ENCODE measurements around the gene NIP7.
A peak's percentile ranks its signal among the peaks of the same experiment; 100 is the strongest.

The NIP7 gene

DNA sequence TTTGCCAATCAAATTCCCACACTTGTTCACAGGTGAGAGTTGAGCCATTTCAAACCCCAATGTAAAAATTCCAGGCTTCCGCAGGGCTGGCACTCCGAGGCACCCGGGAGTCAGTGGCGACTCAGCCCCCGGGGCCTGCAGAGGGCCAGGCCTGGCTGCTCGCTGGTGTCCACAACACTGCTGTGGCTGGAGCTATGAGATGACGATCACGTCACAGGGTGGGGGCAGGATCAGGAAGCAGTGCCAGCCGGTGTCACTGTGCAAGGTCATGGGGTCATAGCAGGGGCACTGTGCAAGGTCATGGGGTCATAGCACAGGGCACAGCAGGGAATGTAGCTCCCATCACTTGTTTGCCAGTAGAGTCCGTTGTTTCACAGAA is 20.7 kb upstream of the NIP7 start:
- DNase-seq (ENCODE audit: low read depth): no peak

DNA sequence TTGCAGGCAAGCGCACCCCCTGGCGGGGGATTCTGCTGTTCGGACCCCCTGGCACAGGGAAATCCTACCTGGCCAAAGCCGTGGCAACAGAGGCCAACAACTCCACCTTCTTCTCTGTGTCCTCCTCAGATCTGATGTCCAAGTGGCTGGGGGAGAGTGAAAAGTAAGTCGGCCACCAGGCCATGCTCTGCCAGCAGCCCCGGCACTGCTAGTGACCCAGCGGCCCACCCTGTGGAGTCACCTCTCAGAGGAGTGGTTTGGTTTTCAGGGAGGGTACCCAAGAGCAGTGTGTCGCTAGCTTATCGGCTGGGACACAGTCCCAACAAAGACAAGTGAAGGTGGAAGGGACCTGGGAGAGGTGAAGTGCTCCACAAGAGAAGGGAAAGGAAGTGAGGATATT is 20.2 kb upstream of the NIP7 start:
- no peak for DNase-seq (ENCODE audit: low read depth)

DNA sequence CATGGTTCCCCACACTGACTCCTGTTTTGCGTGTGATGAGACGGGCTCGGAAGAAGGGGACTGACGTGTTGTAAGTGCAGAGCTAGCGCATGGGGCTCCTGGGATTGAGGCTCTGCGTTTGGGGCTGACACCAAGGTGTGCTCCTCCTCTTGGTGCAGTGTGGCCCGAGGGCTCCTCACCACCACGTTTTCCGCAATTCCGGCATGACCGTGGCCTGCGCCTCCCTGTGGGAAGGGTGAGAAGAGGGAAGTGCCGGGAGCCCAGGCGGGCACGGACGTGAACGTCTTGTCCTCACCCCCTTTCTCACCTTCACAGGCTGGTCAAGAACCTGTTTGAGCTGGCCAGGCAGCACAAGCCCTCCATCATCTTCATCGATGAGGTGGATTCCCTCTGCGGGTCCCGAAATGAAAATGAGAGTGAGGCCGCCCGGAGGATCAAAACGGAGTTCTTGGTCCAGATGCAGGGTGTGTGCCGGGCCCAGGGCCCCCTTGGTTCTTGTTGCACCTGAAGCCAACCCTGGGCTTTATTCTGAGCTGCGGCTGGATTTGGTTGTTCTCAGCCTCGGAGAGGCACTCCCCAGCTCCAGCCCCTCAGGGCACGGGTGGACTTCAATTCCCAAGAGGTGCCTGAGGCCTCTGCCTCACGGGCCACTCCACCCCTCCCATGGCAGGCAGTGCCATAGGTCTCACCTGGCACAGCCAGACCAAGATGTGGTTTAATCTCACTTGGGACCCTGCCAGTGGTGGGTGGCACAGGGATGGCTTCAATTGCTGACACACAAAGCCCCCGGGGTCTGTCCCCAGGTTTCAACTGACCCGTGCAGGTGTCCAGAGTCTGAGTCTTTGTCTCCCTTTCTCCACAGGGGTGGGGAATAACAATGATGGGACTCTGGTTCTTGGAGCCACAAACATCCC is 19.5 kb upstream of the NIP7 start:
- DNase-seq (ENCODE audit: low read depth): no peak

DNA sequence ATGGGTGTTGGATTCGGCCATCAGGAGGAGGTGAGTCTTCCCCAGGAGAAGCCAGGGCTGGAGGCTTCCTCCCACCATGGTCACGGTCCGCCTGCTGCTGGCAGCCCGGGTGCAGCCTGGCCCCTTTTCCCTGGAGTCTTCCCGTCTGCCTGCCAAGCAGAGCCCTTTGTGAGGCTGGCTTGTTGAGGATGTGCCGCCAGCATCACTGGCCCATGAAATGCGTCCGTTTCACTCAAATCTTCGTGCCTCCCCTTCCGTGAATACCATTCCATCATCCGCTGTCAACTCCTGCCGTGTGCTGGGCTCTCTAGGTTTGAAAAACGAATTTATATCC is 18.9 kb upstream of the NIP7 start:
- DNase-seq (ENCODE audit: low read depth): no peak

DNA sequence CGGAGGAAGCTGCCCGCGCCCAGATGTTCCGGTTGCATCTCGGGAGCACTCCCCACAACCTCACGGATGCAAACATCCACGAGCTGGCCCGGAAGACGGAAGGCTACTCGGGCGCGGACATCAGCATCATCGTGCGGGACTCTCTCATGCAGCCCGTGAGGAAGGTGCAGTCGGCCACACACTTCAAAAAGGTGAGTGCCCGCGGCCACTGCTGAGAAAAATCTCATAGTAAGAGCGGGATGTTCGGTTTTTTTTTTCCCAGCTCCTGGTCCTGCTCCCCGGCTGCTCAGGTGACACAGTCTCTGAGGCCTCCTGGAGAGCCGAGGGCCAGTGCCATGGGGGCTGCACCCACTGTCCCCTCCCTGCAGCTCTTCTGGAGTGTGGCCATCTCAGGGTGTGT is 18.5 kb upstream of the NIP7 start:
- no peak for DNase-seq (ENCODE audit: low read depth)

DNA sequence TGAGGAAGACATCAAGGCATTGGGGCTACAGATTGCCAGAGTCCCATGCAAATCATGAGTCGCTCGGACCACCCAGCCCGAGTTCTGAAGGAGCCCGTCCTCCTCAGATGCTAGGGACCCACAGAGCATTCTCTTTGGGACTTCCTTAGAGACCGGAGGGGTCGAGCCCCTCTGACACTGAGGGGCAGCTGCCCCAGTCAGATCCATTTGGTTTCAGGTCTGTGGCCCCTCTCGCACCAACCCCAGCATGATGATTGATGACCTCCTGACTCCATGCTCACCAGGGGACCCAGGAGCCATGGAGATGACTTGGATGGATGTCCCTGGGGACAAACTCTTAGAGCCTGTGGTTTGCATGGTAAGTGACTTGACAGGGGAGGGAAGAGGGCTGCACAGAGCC is 17.2 kb upstream of the NIP7 start:
- no peak for DNase-seq (ENCODE audit: low read depth)

DNA sequence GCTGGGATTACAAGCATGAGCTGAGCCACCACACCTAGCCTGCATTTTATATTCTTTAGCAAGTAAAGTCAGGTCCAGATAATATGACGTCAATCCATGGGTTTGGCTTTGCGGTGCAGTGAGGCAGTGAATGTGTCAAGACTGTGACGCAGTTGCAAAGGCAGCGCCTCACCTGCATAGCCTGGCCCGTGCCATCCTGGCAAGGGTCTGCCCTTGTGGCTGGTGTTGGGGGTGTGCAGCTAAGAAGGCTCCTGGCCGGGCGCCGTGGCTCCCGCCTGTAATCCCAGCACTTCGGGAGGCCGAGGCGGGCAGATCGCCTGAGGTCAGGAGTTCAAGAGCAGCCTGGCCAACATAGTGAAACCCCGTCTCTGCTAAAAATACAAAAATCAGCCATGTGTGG is 16.2 kb upstream of the NIP7 start:
- DNase-seq (ENCODE audit: low read depth): no peak

DNA sequence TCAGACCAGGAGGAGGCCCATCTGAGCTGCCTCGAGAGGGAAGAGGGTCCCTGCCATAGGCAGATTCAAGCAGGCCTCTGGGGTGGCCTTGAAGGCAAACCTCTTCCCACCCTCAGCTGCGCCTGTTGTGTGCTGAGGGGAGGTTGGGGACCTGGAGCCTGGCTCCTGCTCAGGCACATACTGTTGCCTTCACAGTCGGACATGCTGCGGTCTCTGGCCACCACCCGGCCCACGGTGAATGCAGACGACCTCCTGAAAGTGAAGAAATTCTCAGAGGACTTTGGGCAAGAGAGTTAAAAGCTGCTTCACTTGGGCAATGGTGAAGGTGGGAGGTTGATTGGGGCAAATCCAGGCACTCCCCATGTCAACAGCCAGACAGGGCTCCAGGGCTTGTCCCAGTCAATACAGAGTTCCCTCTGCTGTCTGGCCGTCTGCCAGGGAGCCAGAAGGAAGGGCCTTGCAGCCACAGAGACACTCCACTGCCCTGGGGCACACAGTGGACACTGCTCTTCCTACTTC is 15.5 kb upstream of the NIP7 start:
- DNase-seq (ENCODE audit: low read depth): no peak

DNA sequence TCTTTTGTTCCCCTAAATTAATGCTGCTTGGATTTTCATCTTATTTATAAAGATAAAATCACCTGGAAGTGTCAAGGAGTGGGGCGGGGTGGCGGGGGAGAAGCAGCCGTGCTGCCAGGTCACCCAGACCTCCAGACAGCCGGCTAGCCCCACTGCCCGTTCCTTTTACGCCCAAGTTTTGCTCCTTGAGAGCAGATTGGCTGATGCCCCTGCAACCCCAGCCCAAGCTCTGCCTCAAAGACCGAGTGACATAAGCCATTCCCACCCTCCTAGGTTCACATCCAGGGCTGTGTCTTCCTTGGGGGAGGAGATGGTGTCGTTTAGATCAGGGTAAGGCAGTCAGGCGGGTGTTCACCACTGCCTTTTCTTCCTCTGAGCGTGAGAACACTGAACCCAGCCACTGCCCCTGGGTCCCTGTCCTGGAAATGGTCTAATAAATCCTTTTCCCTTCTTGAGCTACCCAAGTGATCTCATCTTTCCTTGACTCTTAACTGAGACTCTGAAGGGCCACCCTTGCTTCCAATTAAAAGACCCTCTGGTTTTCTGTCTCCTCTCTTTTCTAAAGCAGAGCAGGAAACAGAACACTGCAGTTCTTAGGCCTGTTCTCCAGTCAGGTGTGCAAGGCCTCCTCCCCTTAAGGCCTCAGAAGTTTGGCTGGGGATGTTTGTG is 14.9 kb upstream of the NIP7 start:
- no peak for DNase-seq (ENCODE audit: low read depth)

DNA sequence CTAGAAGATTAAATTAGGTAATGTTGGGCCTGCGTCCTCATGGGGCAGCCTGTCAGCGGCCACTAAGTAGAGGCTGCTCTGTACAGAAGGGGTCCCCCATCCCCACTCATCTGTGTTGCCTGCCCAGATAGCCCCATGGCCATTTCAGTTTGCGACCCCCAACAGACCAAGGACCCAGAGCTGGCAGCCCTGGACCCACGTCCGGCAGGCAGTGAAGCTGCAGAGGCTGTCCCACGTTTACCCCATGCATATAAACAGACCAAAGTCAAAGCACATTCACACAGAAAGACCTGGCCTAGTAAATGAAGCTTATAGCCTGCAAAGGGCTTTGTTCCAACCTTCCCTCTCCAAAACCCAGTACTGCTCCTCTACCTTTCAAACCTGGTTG is 13.8 kb upstream of the NIP7 start:
- no peak for DNase-seq (ENCODE audit: low read depth)

DNA sequence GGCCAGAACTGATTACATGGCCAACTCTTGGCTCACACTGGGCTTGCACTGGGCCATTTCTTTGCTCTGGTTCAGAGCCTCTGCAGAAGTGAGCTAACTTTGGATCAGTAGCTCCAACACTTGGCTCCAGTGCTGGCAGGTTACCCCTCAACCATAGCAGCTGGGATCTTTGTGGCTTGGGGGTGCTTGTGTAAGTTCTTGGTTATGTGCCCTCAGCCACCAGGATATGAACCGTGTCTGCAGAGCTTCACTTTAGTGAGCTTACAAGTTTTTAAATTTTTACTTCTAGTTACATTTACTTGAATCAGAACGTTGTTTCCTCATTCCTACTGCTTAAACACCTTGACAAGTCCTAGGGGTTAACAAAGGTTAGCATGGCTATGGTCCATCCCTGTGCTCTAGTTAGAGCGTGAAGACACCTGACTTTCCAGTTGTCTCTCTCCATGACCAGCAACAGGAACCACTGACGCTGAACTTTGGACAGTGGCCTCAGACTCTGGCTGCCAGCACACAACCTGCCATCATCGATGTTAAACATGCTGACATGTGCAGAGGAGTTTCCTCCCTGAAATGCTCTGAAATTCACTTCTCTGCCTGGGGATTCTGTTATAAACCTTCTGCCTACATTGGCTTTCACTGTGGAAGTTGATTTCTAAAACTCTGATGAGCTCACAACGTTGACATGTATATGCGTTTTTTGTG is 13.2 kb upstream of the NIP7 start:
- no peak for DNase-seq (ENCODE audit: low read depth)

DNA sequence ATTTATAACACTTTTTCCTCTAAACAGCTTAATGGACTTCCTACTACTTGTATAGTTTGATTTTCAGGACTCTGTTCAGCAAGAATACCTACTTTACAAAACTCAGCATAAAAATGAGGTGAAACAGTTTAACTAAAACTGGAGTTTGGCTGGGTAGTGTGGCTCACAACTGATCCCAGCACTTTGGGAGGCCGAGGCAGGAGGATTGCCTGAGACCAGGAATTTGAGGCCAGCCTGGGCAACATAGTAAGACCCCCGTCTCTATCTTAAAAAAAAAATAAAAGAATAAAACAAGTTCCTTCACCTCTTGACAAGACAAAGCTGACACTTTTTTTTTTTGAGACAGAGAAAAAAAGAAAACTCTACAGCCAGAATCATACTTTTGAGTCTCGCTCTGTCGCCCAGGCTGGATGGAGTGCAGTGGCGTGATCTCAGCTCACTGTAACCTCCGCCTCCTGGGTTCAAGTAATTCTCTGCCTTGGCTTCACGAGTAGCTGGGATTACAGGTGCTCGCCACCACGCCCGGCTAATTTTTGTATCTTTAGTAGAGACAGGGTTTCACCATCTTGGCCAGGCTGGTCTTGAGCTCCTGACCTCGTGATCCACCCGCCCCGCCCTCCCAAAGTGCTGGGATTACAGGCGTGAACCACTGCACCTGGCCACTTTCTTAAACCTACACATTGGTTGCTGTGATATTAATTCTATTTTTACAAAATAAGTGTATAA is 11.8 kb upstream of the NIP7 start:
- no peak for DNase-seq (ENCODE audit: low read depth)

DNA sequence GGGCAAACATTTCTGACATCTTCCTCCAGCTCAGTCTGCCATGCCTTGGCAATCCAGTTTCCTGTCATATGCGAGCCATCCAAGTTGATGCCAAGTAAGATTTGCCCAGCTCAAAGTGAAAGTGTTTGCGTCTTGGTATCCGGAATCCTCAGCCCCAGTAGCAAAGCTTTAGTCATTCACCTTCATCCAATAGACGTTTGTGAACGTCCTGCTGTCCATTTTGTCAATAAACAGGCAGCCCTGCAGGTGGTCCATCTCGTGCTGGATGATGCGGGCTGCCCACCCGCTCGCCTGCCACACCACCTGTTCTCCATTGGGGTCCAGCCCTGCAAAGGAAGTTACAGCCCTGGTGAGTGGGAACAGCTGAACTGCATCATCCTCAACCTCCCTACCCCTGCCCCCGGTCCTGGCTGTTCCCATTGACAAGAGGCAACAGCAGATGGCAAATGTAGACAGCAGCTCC is 10.7 kb upstream of the NIP7 start:
- DNase-seq (ENCODE audit: low read depth): no peak

DNA sequence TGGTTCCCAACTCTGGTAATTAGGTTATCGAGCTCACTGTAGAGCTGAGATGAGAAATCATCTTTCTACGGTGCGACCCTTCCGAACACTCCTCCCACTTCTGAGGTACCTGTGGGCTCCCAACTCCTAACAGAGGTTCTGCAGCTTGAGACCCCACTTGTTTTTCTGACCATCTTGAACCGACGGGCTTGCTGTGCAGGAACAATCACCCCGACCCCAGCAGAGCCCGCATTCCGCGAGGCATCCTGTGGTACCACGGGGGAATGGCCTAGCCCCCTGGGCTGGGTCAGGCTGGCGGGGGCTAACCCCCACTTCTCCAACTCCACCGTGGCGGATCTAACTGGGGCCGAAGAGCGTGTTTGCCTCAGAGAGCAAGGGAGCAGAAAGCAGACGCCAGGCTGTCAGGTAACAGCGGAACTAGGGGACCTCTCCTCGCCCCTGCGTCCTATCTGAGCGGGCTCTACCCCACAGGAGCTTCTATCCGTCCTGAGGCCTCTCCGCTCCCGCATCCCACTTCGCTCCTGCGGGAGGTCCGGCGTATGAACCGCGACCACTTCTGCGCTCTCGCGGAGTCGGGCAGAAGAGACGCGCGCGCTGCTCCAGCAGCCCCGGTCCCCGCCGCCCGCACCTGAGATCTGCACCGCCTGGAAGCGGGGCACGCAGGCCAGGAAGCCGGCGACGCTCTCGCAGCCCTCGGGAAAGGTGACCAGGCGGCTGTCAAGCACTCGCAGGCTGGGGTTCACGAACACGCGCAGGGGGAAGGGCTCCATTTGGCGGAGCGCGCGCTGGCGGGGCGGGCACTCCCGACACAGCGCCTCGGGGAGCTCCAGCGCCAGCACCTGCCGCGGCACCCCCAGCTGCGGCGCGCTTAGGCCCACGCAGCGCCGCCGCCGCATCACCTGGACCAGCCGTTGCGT is 9.9 kb upstream of the NIP7 start:
- DNase-seq (ENCODE audit: low read depth): no peak

DNA sequence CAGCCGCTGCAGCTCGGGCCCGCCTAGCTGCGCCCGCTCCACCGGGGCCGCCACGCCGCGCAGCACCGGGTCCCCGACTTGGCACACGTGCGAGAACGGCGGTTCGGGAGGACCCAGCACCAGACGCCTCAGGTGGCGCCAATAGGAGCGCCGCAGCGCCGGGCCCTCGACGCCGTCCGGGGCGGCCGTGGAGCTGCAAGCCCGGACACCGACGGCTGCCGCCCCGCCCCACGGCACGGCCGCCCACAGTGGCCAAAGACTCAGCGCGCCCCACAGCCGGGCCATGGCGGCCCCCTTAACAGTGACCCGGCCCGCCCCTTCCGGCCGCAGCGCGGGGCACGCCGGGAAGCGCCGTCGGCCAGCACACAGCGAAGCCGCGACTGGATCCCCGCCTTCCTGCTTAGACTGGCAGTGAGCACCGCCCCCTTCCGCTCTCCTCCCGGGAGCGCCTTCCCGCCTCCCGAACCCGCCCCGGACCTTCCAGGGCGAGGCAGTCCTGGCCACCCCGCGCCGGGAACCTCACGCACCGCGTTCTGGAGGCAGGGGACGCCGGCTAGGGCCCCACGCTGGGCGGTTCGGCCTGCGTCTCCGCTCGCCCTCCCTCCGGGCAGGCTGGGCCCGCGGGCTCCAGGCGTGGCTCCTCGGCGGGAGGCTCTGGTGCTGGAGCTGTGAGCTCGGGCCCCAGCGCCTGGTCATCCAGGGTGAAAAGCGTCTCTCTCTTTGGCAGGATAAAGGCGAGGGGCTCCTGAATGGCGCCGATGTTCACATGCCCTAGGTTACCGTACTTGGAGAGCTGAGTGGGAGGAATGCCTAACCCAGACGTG is 9.1 kb upstream of the NIP7 start, which contains the start of gene PDF:
Gene PDF, minus strand, starts transcription at position 303 of the 824 bp plus-strand sequence. Its CDS starts 18 bp downstream, at position 285.
- DNase-seq (ENCODE audit: low read depth): peak; percentile 86

DNA sequence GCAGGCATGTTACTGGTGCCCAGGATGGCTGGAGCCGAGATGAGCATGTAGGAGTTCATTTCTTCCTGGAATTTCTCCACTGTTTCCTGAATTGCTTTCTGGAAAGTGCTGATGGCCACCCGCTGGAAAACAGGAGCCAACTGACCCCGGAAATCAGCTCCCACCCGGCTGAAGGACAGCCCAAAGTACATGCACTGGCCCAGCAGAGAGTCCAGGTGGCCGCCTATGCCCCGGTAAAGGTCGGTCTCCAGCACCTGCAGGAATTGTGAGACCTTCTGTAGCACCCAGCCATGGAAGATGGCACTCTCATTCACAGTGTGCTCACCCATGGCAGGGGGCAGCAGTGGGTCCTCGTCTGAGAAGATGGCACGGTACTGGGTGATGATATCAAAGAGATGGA is 4.9 kb upstream of the NIP7 start:
- no peak for DNase-seq (ENCODE audit: low read depth)

DNA sequence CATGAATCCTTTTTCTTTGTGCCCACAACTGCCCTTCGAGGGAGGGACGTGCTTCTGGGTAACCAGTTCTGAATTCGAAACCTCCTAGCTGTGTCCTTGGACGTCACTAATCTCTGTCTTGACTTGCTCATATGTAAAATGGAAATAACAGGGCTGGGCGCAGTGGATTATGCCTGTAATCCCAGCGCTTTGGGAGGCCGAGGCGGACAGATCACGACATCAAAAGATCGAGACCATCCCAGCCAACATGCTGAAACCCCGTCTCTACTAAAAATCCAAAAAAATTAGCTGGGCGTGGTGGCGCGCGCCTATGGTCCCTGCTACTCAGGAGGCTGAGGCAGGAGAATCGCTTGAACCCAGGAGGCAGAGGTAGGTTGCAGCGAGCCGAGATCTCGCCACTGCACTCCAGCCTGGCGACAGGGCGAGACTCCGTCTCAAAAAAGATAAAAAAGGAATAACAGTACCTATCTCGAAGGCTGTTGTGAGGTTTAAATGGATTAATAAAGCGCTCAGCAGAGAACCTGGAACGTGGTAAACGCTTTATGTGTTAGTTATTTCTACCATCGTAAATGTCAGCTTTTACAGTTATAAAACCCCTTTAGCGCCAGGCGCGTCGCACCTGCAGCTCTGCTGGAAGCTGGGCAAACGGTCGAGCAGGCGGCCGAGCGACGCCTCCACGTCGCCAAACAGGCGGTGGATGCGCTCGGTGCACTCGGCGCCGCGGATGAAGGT is 849 bp upstream of the NIP7 start:
- DNase-seq (ENCODE audit: low read depth): no peak

DNA sequence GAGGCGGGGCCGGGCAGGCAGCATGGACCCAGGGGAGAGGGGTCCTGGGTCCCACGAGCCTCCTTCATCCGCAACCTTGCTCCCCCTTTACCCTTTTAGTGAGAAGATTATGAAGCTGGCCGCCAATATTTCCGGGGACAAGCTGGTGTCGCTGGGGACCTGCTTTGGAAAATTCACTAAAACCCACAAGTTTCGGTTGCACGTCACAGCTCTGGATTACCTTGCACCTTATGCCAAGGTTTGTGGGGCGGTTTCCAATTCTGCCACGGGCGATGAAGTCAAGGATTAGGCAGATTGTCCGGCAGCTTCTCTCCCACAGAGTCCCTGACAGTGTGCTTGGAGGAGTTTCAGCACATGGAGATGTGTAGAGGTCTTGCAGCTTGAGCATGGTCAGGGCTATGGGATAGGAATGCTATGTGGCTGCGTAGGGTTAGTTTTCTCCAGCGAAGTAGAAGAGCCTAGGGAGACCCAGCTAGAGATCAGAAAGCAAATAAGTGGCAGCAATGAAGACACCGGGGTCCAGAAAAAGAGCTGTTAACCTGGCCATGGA is 598 bp downstream of the NIP7 start:
- no peak for DNase-seq (ENCODE audit: low read depth)

DNA sequence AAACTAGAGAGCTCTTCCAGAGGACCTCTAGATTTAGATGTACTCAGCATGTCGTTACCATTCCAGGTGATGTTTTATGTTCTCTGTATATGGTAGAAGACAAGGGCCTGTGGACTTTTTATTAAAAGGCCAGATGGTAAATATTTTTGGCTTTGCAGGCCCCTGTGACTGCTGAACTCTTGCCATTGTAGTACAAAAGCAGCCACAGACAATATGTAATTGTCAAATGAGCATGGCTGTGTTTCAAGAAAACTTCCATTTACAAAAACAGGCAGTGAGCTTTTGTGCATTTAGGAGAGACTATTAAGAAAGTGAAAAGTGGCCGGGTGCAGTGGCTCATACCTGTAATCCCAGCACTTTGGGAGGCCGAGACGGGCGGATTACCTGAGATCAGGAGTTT is 4.6 kb downstream of the NIP7 start:
- no peak for DNase-seq (ENCODE audit: low read depth)
